HG03139 (cell line): ENCODE data around the gene FBLN7.
"Not testable (repeated sequence)": the region's sequence is repeated elsewhere in the genome, so short reads cannot be mapped to it uniquely, and the experiment has no call there.

Experiments used
- ATAC-seq: cut with Tn5 transposase; IDR thresholded peaks from one replicate; pipeline ENCODE4 v1.9.1; 2021; ENCODE audit not compliant: unreplicated experiment

Gene FBLN7

DNA sequence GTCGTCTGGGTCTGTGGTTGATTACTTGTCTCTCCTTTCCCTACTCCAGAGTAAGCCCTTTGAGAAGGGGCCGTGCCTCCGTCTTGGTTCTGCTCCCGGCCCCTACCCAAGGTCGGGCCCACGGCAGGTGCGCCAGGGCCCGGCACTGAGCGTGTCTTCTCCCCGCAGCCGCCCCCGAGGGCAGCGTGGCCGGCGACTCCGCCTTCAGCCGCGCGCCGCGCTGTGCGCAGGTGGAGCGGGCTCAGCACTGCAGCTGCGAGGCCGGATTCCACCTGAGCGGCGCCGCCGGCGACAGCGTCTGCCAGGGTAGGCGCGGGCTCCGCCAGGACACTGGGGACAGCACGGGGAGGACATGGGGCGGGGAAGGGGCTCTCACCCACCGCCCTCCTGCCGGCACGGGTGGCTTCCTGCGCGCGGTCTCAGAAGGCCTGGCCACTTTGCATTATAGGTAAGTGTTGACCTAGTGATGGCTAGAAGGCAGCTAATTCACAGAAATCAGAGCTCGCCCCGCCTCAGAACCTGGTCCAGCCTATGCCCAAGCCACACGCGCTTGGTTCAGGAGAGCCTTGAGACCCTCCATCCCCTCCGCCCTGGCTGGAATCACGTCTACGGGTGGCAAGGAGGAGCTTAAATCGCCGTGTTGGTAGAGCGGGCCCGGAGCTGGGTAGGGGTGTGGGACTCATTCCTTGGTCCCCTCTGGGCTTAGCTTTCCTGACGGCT lies 43.5 kb downstream of the FBLN7 start:
- no peak for ATAC-seq

GRCh38 chr2:112182581-112183034 lies 44.4 kb downstream of the FBLN7 start:
- ATAC-seq: no peak

GRCh38 chr2:112183327-112184025 lies 45.3 kb downstream of the FBLN7 start:
- ATAC-seq: no peak

DNA sequence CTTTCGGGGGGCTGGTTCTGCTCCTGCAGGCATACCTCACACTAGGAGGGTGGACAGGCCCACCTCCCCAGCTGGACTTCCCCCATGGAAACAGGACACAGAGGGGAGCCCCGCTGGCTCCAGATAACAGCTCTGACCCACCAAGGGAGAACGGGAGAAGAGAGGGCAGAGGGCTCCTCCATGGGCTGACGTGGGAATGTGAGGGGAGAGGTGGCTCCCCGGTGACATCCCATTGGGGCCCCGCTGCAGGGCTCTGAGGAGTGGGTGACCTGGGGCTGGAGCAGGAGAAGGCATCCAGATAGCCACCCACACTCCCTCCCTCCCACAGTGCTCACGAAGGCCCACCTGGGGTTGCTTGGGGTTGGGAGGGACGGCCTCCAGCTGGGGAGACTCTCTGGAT lies 45.9 kb downstream of the FBLN7 start:
- ATAC-seq: no peak

- no peak for ATAC-seq
These were observed 46.9 kb downstream of the FBLN7 start for GRCh38 chr2:112185131-112185530.

GRCh38 chr2:112187046-112187715 lies 49.0 kb downstream of the FBLN7 start:
- ATAC-seq: no peak

DNA sequence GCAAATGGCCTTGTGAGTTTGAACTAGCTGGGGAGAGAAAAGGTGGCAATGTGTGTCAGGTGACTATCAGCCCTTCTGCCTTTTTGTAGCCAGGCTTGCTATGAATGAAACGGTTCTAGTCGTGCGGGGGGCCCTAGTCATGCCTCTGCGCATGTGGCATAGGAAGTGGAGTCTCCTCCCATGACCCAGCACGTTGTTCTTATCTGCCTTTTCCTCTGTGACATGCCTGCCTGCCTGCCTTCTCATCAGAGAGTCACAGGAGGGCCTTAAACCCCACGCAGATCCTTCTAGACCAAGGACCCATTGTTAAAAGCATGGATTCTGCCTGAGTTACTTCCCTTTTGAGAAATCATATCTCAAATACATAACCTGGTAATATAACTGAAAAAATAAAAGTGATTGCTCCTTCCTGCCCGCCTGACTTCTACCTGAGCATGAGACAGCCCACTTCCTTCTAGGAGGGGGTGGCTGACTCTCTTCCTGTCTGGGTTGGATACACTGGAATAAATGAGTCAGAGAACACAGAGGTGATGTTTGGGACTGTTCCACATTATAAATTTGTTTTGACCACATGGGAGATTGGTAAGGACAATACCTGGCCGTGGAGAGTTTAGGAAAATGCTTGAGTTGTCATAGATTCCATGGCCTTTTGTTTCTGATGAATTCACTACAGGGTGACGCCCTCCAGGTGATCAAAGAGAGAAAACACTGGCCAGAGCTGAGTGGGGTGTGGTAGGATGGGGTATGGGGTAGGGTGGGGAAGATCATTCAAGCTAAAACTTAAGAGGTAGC lies 49.8 kb downstream of the FBLN7 start:
- no peak for ATAC-seq

- no peak for ATAC-seq
These were observed 50.9 kb downstream of the FBLN7 start for GRCh38 chr2:112189001-112189556.

GRCh38 chr2:112194028-112194427 lies 55.8 kb downstream of the FBLN7 start:
- ATAC-seq: no peak

DNA sequence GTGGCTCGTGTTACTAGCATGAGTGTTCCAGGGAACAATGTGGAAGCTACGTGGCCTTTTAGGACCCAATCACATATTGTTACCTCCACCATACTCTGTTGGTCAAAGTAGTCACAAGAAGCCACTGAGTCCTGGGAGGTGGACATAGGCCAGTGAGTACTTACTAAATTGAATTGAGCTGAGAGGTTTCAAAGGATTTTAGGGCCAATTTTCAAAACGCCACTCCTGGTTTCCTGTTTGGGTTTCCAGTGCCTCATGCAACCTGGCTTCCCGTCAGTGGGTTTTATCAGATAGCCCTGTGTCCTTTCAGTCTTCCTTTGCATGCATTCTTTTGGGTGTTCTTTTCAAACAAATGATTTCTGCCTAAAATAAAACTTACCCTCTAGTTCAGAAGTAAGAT lies 56.3 kb downstream of the FBLN7 start:
- ATAC-seq: no peak

DNA sequence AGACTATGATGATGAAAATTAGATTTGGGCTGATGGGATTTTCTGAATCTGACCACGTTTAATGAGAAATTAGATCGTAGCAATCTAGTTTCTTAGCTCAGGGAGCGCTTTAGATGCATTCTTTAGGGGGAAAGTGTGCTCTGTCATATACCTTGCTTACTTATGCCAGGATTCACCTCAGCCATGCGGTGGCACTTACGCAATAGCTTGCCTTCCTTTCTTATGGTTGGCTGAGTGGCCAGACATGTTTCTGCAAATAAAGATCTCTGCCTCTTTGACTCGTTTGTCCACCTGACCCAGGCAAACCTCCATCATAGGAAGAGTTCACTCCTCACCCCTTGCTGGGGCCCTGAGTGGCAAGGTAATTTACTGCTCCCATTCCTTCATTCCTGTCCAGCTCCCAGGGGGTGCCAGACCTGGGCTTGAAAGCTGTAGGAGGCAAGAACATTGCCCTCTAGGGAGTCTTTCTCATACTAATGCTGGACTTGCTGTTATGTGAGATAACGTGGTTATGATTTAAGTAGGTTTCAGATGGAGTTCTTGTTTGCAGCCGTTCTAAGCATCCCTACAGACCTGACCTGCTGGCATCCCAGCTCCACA lies 57.1 kb downstream of the FBLN7 start:
- ATAC-seq: no peak

DNA sequence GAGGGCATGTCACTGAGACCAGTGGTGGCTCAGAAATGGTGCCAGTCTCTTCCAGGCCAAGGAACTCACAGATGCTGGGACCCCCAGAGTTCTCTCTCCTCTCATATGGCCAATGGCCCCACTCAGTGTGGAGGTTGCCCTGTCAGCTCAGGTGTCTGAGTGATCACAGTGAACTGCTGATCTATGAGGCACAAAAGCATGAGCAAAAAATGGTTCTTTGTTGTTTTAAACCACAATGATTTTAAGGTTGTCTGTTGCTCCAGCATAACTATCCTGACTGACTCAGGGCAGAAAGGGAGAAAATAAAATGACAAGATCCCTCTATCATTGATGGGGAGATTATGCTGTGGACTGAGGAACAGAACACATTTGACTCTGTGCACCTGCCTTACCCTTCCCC lies 57.8 kb downstream of the FBLN7 start:
- no peak for ATAC-seq

DNA sequence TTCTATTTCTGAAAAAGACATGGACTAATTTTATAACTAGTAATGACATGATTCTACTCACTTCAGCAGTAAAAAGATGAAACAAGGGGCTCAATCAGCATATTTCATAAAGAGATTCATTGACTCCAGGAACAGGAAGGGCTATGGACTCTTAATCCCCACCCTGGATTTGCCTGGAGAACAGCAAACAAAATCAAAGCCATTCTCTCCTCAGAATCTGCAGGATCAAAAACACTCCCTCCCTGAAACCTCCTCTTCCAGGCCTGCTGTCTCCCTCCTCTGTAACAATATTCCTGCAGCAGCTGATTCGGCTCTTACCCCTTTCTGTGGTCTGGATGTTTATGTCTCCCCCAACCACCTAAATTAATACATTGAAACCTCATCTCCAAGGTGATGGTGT lies 59.7 kb downstream of the FBLN7 start:
- no peak for ATAC-seq

DNA sequence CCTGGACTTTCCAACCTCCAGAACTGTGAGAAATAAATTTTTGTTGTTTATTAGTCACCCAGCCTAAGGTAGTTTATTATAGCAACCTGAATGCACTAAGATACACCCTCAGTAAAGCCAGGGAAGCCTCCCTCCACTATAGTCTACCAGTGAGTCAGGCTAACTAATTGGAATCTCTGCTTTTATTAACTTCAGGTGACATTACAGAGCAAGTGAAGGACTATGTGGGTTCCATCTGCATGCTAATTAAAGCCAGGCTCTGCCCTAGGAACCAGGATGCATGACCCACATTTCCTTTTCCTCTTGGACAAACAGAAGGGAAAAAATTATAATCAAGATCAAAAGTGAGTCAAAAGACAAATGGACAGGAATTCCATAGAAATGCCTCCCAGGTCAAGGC lies 60.6 kb downstream of the FBLN7 start:
- ATAC-seq: no peak

DNA sequence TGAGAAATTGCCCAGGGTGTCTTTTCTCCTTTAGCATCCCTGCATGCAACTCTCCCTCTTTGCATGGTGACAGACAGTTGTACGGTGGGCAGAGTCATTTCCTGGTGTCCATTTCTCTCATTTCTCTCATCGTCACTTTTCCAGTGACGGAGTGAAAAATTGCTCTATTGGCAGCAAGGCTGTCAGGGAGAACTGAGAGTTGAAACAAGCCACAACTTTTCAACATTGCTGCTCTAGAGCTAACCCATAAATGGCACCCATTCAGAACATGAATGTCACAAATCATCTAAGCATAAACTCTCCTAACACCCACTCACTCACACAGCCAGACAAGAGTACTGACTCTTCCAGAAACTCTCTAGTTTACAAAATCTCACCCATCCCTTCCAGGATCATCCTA lies 61.0 kb downstream of the FBLN7 start:
- no peak for ATAC-seq

- no peak for ATAC-seq
These were observed 63.7 kb downstream of the FBLN7 start for GRCh38 chr2:112201696-112202430.

- no peak for ATAC-seq
These were observed 66.2 kb downstream of the FBLN7 start for GRCh38 chr2:112204411-112204810.

DNA sequence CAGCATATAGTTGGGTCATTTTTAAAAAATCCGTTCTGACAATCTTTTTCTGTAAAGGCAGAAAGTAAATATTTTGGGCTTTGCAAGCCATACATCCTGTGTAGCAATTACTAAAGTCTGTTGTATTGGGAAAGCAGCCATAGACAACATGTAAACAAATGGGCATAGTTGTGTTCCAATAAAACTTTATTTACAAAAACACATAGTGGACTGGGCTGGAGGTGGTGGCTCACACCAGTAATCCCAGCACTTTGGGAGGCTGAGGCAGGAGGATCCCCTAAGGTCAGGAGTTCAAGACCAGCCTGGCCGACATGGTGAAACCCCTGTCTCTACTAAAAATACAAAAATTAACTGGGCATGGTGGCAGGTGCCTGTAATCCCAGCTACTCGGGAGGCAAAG lies 69.7 kb downstream of the FBLN7 start:
- not testable (repeated sequence) for ATAC-seq

DNA sequence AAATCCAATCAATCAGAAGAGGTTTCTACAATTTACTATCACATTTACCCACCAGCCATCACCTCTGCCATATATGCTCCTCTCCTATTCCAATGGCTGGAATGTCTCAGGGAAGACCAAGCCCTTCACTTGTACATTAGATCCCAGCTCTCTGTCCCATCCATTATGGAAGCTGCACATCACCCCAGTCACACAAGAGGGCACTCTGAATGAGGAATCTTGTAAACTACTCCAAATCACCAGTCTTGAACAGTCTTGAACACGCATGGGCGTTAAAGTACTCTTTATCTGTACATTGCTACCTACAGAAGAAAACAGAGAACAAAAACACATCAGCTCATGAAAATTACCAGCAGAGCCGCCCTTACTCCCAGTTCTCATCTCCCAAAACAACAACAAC lies 78.0 kb downstream of the FBLN7 start:
- ATAC-seq: no peak

DNA sequence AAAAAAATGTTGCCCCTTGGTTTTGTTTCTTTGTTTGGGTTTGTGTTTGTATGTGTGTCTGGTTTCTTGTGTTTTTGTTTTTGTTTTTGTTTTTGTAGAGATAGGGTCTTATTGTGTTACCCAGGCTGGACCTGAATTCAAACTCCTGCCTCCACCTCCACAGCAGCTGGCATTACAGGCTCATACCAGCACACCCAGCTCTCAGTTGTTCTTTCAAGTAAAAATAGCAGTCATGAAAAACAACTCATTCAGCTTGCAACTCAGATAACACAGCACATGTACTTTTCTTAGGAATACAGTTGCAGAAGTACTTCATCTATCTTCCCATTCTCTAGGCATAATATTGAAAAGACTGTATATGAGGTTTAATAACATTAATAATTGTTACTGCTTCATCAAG lies 79.7 kb downstream of the FBLN7 start:
- no peak for ATAC-seq
